IMR-90 (cell line): ENCODE data around the gene SPTLC1.
"Not testable (repeated sequence)": the region's sequence is repeated elsewhere in the genome, so short reads cannot be mapped to it uniquely, and the experiment has no call there.

Source experiments
- BHLHE40 ChIP-seq: fragments of 150-350 bp; IDR thresholded peaks from 2 replicates; pipeline ENCODE4 v1.6.1; 2016; ENCODE audit warnings: mild to moderate bottlenecking, low read depth, low read length
- CEBPB ChIP-seq: IDR thresholded peaks from 2 replicates; pipeline ENCODE4 v1.6.1; 2012; ENCODE audit warnings: low read depth, low read length, improper control_type of control experiment
- FOS ChIP-seq: fragments of 150-350 bp; IDR thresholded peaks from 2 replicates; pipeline ENCODE4 v1.6.1; 2016; ENCODE audit warnings: low read depth, low read length
- MAFK ChIP-seq: IDR thresholded peaks from 2 replicates; pipeline ENCODE4 v1.6.1; 2012; ENCODE audit warnings: low read depth, low read length, improper control_type of control experiment
- MAZ ChIP-seq: IDR thresholded peaks from 2 replicates; pipeline ENCODE4 v1.6.1; 2012; ENCODE audit warnings: low read depth, mild to moderate bottlenecking, low read length, improper control_type of control experiment, moderate library complexity, borderline replicate concordance
- MXI1 ChIP-seq: IDR thresholded peaks from 2 replicates; pipeline ENCODE4 v1.6.1; 2012; ENCODE audit warnings: low read depth, mild to moderate bottlenecking, low read length, moderate library complexity, borderline replicate concordance
- POLR2A ChIP-seq: IDR thresholded peaks from 2 replicates; pipeline ENCODE4 v1.6.1; 2012; ENCODE audit warnings: mild to moderate bottlenecking, low read depth, low read length
- RAD21 ChIP-seq: IDR thresholded peaks from 2 replicates; pipeline ENCODE4 v1.6.1; 2012; ENCODE audit warnings: low read length, improper control_type of control experiment
- RFX5 ChIP-seq: IDR thresholded peaks from 2 replicates; pipeline ENCODE4 v1.8.0; 2012; ENCODE audit warnings: low read depth, mild to moderate bottlenecking, low read length, moderate library complexity
- SMC3 ChIP-seq: fragments of 150-350 bp; IDR thresholded peaks from 2 replicates; pipeline ENCODE4 v1.6.1; 2016; ENCODE audit warnings: low read depth, mild to moderate bottlenecking, antibody characterized with exemption, low read length, moderate library complexity
- TF ChIP-seq, protein P1 (sequence below): conservative IDR thresholded peaks from 2 replicates; pipeline ENCODE4 v1.5.1; 2012; ENCODE audit warnings: mild to moderate bottlenecking, low read depth, low read length, improper control_type of control experiment
- TF ChIP-seq, protein P2 (sequence below): fragments of 150-350 bp; IDR thresholded peaks from 2 replicates; pipeline ENCODE4 v1.6.1; 2017; ENCODE audit warnings: mild to moderate bottlenecking, antibody characterized with exemption, low read length, low read depth
- TF ChIP-seq, protein P3 (sequence below): fragments of 150-350 bp; IDR thresholded peaks from 2 replicates; pipeline ENCODE4 v1.6.1; 2016; ENCODE audit warnings: low read depth, mild to moderate bottlenecking, low read length, moderate library complexity, borderline replicate concordance

DNA sequence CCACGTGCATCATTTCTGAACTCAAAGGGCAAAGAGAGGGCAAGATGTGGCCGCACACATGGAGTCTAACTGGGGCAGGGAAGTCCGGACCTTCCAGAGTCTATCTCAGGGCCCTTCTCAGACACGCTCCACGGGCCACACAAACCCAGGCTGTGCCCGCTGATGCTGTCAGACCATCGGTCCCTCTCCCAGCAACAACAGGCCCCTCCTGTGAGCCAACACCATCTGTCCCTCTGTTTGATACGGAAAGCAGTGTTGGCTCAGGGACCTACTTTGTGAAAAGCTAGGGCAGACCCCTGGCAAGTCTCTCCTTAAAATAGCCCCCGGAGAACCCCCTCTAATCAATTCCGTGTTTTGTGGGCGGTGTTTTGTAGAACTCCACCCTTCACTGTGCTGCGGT, 40.5 kb upstream of the SPTLC1 start:
- TF ChIP-seq MXI1, POLR2A, RAD21, MAFK, FOS, CEBPB, RFX5, SMC3, MAZ, BHLHE40: not testable (repeated sequence)
- TF ChIP-seq, protein P1, sequence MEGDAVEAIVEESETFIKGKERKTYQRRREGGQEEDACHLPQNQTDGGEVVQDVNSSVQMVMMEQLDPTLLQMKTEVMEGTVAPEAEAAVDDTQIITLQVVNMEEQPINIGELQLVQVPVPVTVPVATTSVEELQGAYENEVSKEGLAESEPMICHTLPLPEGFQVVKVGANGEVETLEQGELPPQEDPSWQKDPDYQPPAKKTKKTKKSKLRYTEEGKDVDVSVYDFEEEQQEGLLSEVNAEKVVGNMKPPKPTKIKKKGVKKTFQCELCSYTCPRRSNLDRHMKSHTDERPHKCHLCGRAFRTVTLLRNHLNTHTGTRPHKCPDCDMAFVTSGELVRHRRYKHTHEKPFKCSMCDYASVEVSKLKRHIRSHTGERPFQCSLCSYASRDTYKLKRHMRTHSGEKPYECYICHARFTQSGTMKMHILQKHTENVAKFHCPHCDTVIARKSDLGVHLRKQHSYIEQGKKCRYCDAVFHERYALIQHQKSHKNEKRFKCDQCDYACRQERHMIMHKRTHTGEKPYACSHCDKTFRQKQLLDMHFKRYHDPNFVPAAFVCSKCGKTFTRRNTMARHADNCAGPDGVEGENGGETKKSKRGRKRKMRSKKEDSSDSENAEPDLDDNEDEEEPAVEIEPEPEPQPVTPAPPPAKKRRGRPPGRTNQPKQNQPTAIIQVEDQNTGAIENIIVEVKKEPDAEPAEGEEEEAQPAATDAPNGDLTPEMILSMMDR = not testable (repeated sequence)
- TF ChIP-seq, protein P2, sequence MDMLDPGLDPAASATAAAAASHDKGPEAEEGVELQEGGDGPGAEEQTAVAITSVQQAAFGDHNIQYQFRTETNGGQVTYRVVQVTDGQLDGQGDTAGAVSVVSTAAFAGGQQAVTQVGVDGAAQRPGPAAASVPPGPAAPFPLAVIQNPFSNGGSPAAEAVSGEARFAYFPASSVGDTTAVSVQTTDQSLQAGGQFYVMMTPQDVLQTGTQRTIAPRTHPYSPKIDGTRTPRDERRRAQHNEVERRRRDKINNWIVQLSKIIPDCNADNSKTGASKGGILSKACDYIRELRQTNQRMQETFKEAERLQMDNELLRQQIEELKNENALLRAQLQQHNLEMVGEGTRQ = not testable (repeated sequence)
- TF ChIP-seq, protein P3, sequence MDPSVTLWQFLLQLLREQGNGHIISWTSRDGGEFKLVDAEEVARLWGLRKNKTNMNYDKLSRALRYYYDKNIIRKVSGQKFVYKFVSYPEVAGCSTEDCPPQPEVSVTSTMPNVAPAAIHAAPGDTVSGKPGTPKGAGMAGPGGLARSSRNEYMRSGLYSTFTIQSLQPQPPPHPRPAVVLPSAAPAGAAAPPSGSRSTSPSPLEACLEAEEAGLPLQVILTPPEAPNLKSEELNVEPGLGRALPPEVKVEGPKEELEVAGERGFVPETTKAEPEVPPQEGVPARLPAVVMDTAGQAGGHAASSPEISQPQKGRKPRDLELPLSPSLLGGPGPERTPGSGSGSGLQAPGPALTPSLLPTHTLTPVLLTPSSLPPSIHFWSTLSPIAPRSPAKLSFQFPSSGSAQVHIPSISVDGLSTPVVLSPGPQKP = not testable (repeated sequence)
